Stimulated activated CD4-positive, alpha-beta T cell treated with anti-CD3 and anti-CD28 coated beads, Interleukin-4, amount 100 ng/mL, for 4 hours (primary cell): Measurements from ENCODE around the gene ZNF33A.
"Not testable (repeated sequence)": the region's sequence is repeated elsewhere in the genome, so short reads cannot be mapped to it uniquely, and the experiment has no call there.

ENCODE experiments used
- DNase-seq, 2 experiments: peaks; one replicate each; pipeline ENCODE4 v3.0.0-alpha.2; 2020

Gene ZNF33A

GRCh38 chr10:38047666-38048065, 37.2 kb downstream of the ZNF33A start:
- DNase-seq = no peak

GRCh38 chr10:38050212-38050611, 39.7 kb downstream of the ZNF33A start:
- no peak for DNase-seq

- no peak for DNase-seq
Observed at GRCh38 chr10:38054361-38054797, 43.9 kb downstream of the ZNF33A start.

DNA sequence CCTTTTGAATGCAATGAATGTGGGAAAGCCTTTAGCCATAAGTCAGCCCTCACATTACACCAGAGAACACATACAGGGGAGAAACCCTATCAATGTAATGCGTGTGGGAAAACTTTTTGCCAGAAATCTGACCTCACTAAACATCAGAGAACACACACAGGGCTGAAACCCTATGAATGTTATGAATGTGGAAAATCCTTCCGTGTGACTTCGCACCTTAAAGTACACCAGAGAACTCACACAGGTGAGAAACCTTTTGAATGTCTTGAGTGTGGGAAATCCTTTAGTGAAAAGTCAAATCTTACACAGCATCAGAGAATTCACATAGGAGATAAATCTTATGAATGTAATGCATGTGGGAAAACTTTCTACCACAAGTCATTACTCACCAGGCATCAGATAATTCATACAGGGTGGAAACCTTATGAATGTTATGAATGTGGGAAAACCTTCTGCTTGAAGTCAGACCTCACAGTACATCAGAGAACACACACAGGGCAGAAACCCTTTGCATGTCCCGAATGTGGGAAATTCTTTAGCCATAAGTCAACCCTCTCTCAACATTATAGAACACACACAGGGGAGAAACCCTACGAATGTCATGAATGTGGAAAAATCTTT, 44.9 kb downstream of the ZNF33A start:
- DNase-seq = not testable (repeated sequence)

GRCh38 chr10:38069663-38070062, 59.2 kb downstream of the ZNF33A start:
- DNase-seq = not testable (repeated sequence)

DNA sequence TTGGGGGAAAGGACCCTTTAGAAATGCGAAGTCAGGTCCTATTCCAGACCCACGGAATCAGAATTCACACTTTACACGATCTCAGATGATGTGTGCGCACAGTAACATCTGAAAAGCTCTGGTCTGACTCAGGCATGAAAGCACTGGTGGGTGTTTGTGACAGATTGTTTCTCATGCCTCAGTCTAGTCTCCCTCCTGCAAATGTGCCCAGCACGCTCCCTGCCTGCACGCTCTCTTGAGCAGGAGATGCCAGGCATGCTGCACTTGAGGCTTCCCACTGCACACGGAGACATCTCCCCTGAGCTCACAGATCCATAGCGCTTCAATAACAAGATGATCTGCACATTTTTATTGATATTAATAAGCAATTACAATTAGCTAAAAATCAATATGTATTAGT, 60.0 kb downstream of the ZNF33A start:
- DNase-seq = no peak

DNA sequence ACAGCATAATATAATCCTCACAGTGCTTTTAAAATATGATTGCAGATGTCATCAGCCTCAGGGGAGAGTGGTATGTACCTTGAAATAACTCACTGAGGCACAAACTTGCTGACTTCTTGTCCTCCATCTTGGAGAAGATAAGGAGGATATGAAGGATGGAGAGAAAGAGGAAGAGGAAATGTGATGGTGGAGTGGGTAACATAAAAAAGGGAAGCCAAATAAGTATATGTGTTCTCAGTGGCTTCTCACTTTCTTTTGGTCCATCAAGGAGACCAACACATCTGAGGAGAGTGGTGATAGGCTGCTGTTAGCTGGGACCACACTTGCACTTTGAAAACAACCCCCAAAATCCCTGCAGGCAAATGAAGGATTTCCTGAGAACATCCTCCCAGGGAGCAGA, 62.1 kb downstream of the ZNF33A start:
- DNase-seq = no peak

DNA sequence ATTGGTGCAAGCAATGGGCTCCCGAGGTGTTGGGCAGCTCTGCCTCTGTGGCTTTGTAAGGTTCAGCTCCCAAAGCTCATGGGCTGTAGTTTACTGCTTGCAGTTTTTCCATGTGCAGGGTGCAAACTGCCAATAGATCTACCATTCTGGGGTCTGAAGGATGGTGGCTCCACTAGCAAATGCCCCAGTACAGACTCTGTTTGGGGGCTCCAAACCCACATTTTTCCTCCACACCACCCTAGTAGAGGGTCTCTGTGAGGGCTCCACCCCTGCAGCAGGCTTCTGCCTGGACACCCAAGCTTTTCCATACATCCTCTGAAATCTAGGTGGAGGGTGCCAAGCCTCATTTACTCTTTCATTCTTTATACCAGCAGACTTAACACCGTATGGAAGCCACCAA, 66.2 kb downstream of the ZNF33A start:
- DNase-seq = no peak

GRCh38 chr10:38093318-38093717, 82.8 kb downstream of the ZNF33A start:
- DNase-seq = not testable (repeated sequence)

DNA sequence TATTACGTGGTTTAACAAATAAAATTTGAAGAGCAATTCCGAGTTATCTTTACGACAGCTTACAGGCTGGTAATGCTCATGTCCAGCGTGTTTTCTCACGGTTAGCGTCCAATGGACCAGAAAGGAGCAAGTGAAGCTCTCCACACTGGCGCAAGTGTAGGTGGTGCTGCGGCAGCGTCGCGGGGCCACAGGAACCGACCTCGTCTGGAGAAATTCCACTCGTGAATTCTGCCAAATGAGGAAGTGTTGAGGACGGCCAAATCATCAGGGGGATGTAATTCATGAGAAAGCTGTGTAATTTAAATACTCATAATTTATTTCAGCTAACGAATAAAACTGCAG, 83.3 kb downstream of the ZNF33A start:
- no peak for DNase-seq

- peak; percentile 80 to 91 for DNase-seq
Observed at GRCh38 chr10:38094158-38094926, 83.9 kb downstream of the ZNF33A start, which contains the start of gene ZNF37A. Gene ZNF37A, plus strand, starts transcription at chr10:38094337. Its CDS starts 2,281 bp downstream, at chr10:38096618.

DNA sequence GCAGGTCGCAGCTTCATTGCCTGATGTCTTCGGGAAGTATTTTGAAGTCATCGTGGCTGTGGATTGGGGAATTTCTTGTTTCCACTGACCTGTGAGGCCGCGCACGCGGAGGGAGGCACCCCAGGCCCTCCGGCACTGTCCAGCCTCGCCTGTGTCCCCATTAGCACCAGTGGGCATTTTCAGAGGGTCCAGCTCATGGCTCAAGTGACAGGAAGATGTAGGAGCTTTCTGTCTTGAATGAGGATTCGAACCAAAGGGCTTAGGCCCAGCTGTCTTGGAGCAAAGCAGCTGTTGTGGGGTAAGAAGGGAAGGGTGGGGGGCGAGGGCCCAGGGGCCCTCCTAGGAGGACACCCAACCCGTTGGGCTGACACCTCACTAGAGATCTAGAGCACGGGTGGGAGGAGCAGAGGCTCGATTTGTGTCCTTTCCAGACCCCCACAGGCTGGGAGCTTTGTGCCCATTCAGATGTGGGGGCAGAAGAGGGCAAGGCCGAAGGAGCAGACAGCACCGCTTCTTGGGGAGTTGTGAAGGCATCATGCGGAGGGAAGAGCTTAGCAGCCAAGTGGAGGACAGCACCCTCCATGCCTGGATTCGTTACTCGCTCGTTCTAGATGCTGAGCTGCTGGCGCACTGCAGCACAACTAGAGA, 84.6 kb downstream of the ZNF33A start:
- DNase-seq = no peak

GRCh38 chr10:38102880-38103279, 92.4 kb downstream of the ZNF33A start:
- no peak for DNase-seq

GRCh38 chr10:38103756-38104155, 93.3 kb downstream of the ZNF33A start:
- no peak for DNase-seq

DNA sequence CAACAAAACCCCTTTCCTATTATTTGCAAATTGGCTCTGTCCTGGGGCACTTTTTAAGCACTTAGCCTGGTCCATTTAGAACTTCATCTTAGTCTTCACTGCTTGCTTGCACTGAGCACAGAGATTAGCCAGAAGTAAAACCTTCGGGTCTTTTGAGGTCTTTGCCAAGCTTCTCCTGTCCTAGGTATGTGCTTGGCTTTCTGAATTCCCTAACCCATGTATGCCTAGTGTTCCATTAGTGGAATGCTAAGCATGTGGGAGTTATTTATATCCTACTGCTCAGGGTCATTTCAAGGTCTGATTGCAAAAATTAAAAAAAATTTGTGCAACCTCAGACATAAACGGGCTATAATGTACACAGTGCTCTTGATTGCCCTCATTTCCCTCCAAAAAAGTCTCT, 101.7 kb downstream of the ZNF33A start:
- DNase-seq = no peak
